HG03439 (cell line): ENCODE data around the gene TLL2.

Source experiments
- ATAC-seq: cut with Tn5 transposase; IDR thresholded peaks from one replicate; pipeline ENCODE4 v1.9.1; 2021; ENCODE audit warnings: mild to moderate bottlenecking, moderate library complexity; ENCODE audit not compliant: unreplicated experiment

Gene TLL2

GRCh38 chr10:96470116-96470743 is 43.5 kb downstream of the TLL2 start:
- ATAC-seq: no peak

GRCh38 chr10:96468845-96469244 is 44.9 kb downstream of the TLL2 start:
- no peak for ATAC-seq

GRCh38 chr10:96465599-96465998 is 48.1 kb downstream of the TLL2 start:
- no peak for ATAC-seq

GRCh38 chr10:96463562-96463961 is 50.2 kb downstream of the TLL2 start:
- ATAC-seq: no peak

- ATAC-seq: no peak
Measured at GRCh38 chr10:96462606-96463151, 51.0 kb downstream of the TLL2 start.

GRCh38 chr10:96460316-96460715 is 53.4 kb downstream of the TLL2 start:
- ATAC-seq: no peak

GRCh38 chr10:96457341-96457740 is 56.4 kb downstream of the TLL2 start:
- no peak for ATAC-seq

- no peak for ATAC-seq
Measured at GRCh38 chr10:96456296-96456840, 57.4 kb downstream of the TLL2 start.

GRCh38 chr10:96453856-96454583 is 59.7 kb downstream of the TLL2 start:
- no peak for ATAC-seq

- no peak for ATAC-seq
Measured at GRCh38 chr10:96452494-96453153, 61.1 kb downstream of the TLL2 start.

GRCh38 chr10:96450529-96451207 is 63.1 kb downstream of the TLL2 start:
- ATAC-seq: no peak

- ATAC-seq: no peak
Measured at GRCh38 chr10:96448558-96448957, 65.2 kb downstream of the TLL2 start.

- no peak for ATAC-seq
Measured at GRCh38 chr10:96448021-96448457, 65.7 kb downstream of the TLL2 start.

- no peak for ATAC-seq
Measured at GRCh38 chr10:96446966-96447596, 66.6 kb downstream of the TLL2 start.

- no peak for ATAC-seq
Measured at GRCh38 chr10:96441987-96442643, 71.6 kb downstream of the TLL2 start.

GRCh38 chr10:96441322-96441885 is 72.3 kb downstream of the TLL2 start:
- no peak for ATAC-seq

GRCh38 chr10:96440361-96441292 is 73.1 kb downstream of the TLL2 start:
- no peak for ATAC-seq

GRCh38 chr10:96439725-96440124 is 74.0 kb downstream of the TLL2 start:
- ATAC-seq: no peak
